Ovary (tissue), 9 donors: ENCODE results near the gene PPM1F. TPM values are rescaled to one million over a fixed set of nuclear protein-coding genes. Genes with fewer than 3 reads are reported as not detected.

Experiments used
- DNase-seq, 5 donors: peaks; one replicate each; pipeline ENCODE4 v3.0.0-alpha.2; 2019 to 2020
- H3K27ac ChIP-seq, 2 donors: fragments of 200-600 bp; one replicate each; pipeline versions ENCODE4 v1.5.1 to v1.8.0; 2019 to 2022
- H3K27me3 ChIP-seq: fragments of 200-600 bp; one replicate; pipeline ENCODE4 v1.8.0; 2022
- H3K36me3 ChIP-seq: fragments of 200-600 bp; sonication (generic); one replicate; pipeline ENCODE4 v1.5.1; 2019
- H3K4me1 ChIP-seq: one replicate; pipeline ENCODE4 v1.8.1; 2013; ENCODE audit warnings: mild to moderate bottlenecking, moderate library complexity; ENCODE audit not compliant: insufficient read depth
- H3K4me3 ChIP-seq: fragments of 200-600 bp; sonication (generic); one replicate; pipeline ENCODE4 v1.5.1; 2017
- H3K9me3 ChIP-seq, 2 donors: fragments of 200-600 bp in 1 of 2; sonication (generic) in 1 of 2; one replicate each; pipeline versions ENCODE4 v1.5.1 to v1.8.1; 2013 to 2019; ENCODE audit warnings: mild to moderate bottlenecking in 1 of 2, moderate library complexity in 1 of 2
- CTCF ChIP-seq, 3 donors: fragments of 450-650 bp in 2 of 3; fragments of 200-600 bp in 1 of 3; IDR thresholded peaks; one replicate each; pipeline versions ENCODE4 v1.5.1 to v1.8.0; 2016 to 2022; ENCODE audit warnings: antibody characterized with exemption in 3 of 3, mild to moderate bottlenecking in 1 of 3
- EP300 ChIP-seq: sonication (generic); formaldehyde crosslinking; IDR thresholded peaks from one replicate; pipeline ENCODE4 v1.6.1; 2017; ENCODE audit warnings: antibody characterized with exemption
- POLR2A ChIP-seq: fragments of 450-650 bp; IDR thresholded peaks from one replicate; pipeline ENCODE4 v1.6.1; 2017; ENCODE audit warnings: antibody characterized with exemption, mild to moderate bottlenecking, moderate library complexity
- WGBS, 3 donors: extraction: QIAGEN DNeasy Blood & Tissue Kit in 1 of 3; methylation state at CpG; one replicate each; pipeline versions ENCODE4 v1.1.5 to v1.1.7; 2013 to 2017; 5-methylcytosine and 5-hydroxymethylcytosine counted together
- intact Hi-C, 4 donors: fragments of 100-400 bp; cut with DNase I; formaldehyde crosslinking; loops; one replicate each; pipeline versions ENCODE4 v1.11.0 to v1.15.1; 2022 to 2023
- polyA plus RNA-seq, 2 donors: library from polyadenylated mRNA; stranded (reverse); fragments of 200-250 nt in 1 of 2; fragments of 350-450 nt in 1 of 2; fragmentation: Illumina TruSeq in 1 of 2; extraction: RNeasy Lipid Tissue Mini Kit (QIAGEN cat#74804) in 1 of 2; gene quantifications; one replicate each; pipeline ENCODE4 v1.2.3, GENCODE V29; 2013 to 2014
- total RNA-seq, 7 donors: library from RNA; depleted of rRNA in 2 of 7; stranded (reverse); fragments of >200 nt in 2 of 7; fragmentation: NEBNext Ultra II Directional in 3 of 7; extraction: Animal tissue kit (Norgen Biotek cat#: 25700) in 3 of 7; gene quantifications; one replicate each; pipeline versions ENCODE4 v1.1.0 to v1.2.4, GENCODE V29; 2016 to 2023
- donor health status: DM: no; HTN: no; CAD: no; lungs with moderate emphysema.
- donor health status: DM: no; HTN: no; CAD: no.
- donor health status: Bipolar disorder and iron deficiency.
- donor health status: DM: yes; HTN: yes; CAD: no.
- donor health status: DM: no; HTN: no; CAD: no.
- donor health status: DM: yes; HTN: yes; CAD: no.

PPM1F gene
- total and polyA plus RNA-seq, 9 donors, result 9.8 to 33.0 (median 22.0) TPM

- Histone ChIP-seq H3K27me3 (no peaks in the 10 kb centered on the region), H3K36me3 (no peaks in the 10 kb centered on the region), H3K27ac (no peak overlapping the region), H3K9me3 (no peaks in the 10 kb centered on the region), H3K4me1 (peaks cover 5% of the 10 kb centered on the region), H3K4me3 (no peak overlapping the region)
- 88 to 89% (median 89%) methylated on average over 13 of the region's 13 CpGs for WGBS, 3 donors
- no peak for DNase-seq
- TF ChIP-seq POLR2A (no peak), CTCF (IDR thresholded peaks at IDR 0.05) (no peak), EP300 (no peak)
- intact Hi-C loops, result no loop called here
These were observed 7.0 kb downstream of the PPM1F start for GRCh38 chr22:21945453-21946261.

- intact Hi-C loops, result loop anchor here in 1 of 4 donors (5.0 kb wide), 1 partner anchor 233 kb away; no protein-coding TSS in a partner anchor
- TF ChIP-seq CTCF (IDR thresholded peaks at IDR 0.05) (no peak), POLR2A (no peak)
- no peaks in the 10 kb centered on the region for H3K9me3 ChIP-seq
- no peaks in the 10 kb centered on the region for H3K27me3 ChIP-seq
- H3K4me1 ChIP-seq, result peaks cover 5% of the 10 kb centered on the region
- no peak overlapping the region for H3K27ac ChIP-seq
- H3K4me3 ChIP-seq, result no peak overlapping the region
- no peak for DNase-seq
- whole genome bisulfite sequencing, 3 donors, result 80 to 87% (median 83%) methylated on average over 7 of the region's 7 CpGs
- H3K36me3 ChIP-seq, result no peaks in the 10 kb centered on the region
These were observed 7.8 kb downstream of the PPM1F start for GRCh38 chr22:21944871-21945270.

- Histone ChIP-seq H3K4me3 (no peak overlapping the region), H3K9me3 (no peaks in the 10 kb centered on the region), H3K36me3 (no peaks in the 10 kb centered on the region), H3K27me3 (no peaks in the 10 kb centered on the region), H3K27ac (no peak overlapping the region), H3K4me1 (peaks cover 9% of the 10 kb centered on the region)
- whole genome bisulfite sequencing, 3 donors, result 90 to 94% (median 92%) methylated on average over 18 of the region's 18 CpGs
- DNase-seq, result peak in 1 of 5 donors; percentile 21
- intact Hi-C loops, result loop anchor here in 1 of 4 donors (5.0 kb wide), 1 partner anchor 232 kb away; no protein-coding TSS in a partner anchor
- TF ChIP-seq POLR2A, result no peak
- TF ChIP-seq EP300, result no peak
- TF ChIP-seq CTCF (IDR thresholded peaks at IDR 0.05), result no peak
These were observed 8.8 kb downstream of the PPM1F start for GRCh38 chr22:21943571-21944448.
